ENCODE data around the gene F10. TPM values are rescaled to one million over a fixed set of nuclear protein-coding genes. Genes with fewer than 3 reads are reported as not detected.

Gene F10
- polyA plus RNA-seq, 1 experiment = 39.0 TPM

DNA sequence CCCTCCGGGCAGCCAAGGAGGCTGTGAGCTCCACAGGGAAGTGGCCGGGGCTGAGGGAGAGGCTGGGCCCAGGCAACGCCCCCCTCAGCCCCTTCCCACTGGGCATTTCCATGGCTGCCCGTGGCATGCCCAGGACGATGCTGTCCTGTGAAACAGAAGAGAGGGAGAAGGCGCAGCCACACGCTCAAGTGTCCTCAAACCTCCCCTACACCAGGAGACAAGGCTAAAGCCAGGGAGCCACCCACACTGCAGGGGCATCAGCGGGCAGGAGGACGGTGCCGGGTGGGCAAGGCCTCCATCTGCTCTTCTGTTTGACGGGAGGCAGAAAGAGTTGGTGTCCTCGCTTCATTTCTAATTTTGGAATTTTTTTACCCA lies 21.6 kb downstream of the F10 start:
- TF ChIP-seq, protein P1, sequence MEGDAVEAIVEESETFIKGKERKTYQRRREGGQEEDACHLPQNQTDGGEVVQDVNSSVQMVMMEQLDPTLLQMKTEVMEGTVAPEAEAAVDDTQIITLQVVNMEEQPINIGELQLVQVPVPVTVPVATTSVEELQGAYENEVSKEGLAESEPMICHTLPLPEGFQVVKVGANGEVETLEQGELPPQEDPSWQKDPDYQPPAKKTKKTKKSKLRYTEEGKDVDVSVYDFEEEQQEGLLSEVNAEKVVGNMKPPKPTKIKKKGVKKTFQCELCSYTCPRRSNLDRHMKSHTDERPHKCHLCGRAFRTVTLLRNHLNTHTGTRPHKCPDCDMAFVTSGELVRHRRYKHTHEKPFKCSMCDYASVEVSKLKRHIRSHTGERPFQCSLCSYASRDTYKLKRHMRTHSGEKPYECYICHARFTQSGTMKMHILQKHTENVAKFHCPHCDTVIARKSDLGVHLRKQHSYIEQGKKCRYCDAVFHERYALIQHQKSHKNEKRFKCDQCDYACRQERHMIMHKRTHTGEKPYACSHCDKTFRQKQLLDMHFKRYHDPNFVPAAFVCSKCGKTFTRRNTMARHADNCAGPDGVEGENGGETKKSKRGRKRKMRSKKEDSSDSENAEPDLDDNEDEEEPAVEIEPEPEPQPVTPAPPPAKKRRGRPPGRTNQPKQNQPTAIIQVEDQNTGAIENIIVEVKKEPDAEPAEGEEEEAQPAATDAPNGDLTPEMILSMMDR (IDR thresholded peaks at IDR 0.05; ENCODE audit: insufficient read depth, low read depth, low read length) = no peak

DNA sequence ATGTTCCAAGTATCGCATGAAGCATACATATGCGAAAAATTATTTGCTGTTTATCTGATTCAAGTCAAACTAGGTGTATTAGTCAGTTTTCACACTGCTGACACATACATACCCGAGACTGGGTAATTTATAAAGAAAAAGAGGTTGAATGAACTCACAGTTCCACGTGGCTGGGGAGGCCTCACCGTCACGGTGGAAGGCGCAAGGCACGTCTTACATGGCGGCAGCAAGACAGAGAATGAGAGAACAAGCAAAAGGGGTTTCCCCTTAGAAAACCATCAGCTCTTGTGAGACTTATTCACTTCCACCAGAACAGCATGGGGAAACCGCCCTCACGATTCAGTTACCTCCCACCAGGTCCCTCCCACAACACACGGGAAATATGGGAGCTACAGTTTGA lies 22.9 kb downstream of the F10 start:
- ChIA-PET CTCF (no interaction called here), POLR2A (no interaction called here)
- TF ChIP-seq, protein P1 (IDR thresholded peaks at IDR 0.05; ENCODE audit: insufficient read depth, low read depth, low read length) = no peak
- Histone ChIP-seq H3K4me3 (ENCODE audit: low read depth, low read length) (no peak overlapping the region), H3K36me3 (ENCODE audit: control insufficient read depth, insufficient read depth, low read length) (peaks cover 3% of the 10 kb centered on the region), H3K27me3 (ENCODE audit: control insufficient read depth, insufficient read depth, low read length) (no peaks in the 10 kb centered on the region)
- DNase-seq (ENCODE audit: low read depth) = no peak

More for the DNA sequence above, 21.6 kb downstream of the F10 start:
- Histone ChIP-seq H3K4me3 (ENCODE audit: low read depth, low read length) (no peak overlapping the region), H3K36me3 (ENCODE audit: control insufficient read depth, insufficient read depth, low read length) (peaks cover 4% of the 10 kb centered on the region), H3K27me3 (ENCODE audit: control insufficient read depth, insufficient read depth, low read length) (no peaks in the 10 kb centered on the region)
- DNase-seq (ENCODE audit: low read depth) = no peak
- CTCF ChIA-PET = no interaction called here
- POLR2A ChIA-PET = no interaction called here

DNA sequence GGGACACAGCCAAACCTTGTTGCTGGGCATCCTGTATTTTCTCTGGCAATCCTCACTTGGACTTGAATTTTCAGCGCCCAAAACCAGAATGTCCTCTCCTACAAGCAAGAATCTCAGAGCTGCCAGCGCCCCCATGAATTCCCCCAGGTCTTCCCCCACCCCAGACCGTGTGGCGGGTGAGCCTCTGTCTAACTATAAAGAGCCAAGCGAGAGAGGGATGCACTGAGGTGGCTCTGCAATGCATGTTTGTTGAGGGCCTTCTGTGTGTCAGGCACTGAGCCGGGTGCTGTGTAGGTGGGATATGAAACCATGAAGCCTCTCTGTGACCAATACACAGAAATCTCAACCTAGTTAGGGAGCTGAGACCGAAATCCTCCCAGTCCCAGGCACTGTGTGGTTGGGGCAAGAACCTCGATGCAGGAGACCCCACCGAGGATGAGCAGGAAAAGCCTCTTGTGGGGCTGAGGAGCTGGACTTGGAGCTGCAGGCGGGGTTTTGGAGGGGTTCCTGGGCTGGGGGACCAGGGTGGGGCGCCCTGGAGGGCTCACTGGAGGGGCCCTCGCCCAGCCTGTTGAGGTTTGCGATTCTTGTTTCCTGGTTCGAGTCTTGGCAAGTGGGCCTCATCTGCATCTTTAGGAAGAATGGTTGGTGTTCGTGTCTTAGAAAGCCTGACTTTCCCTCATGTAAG lies 23.5 kb downstream of the F10 start:
- Histone ChIP-seq H3K36me3 (ENCODE audit: control insufficient read depth, insufficient read depth, low read length) (no peaks in the 10 kb centered on the region; the same call in 1 of the 2 replicates), H3K27me3 (ENCODE audit: control insufficient read depth, insufficient read depth, low read length) (no peaks in the 10 kb centered on the region), H3K4me3 (ENCODE audit: low read depth, low read length) (no peak overlapping the region)
- ChIA-PET POLR2A (no interaction called here), CTCF (interaction anchor here (1.1 kb wide), 1 partner anchor 14 kb away, joined by 4 read pairs; no protein-coding TSS in a partner anchor)
- DNase-seq (ENCODE audit: low read depth) = no peak
- TF ChIP-seq, protein P1 (IDR thresholded peaks at IDR 0.05; ENCODE audit: insufficient read depth, low read depth, low read length) = no peak

DNA sequence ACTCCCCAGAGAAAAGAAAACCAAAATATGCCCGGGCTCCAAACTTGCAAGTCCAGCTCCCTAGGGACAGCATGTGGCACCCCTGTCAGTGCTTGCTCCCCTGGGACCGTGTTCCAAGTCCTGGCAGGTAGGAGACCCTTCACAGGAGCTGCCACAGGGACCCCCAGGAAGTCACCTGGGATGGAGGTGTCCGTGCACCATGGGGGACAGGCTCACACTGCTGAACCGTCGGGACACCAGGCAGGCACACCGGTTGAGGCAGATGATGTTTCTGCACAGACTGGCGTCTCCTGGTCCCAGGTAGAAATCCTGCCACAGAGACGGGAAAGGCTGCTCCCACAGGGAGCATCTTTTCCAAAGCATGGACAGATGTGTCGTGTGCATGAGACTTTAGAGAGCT lies 24.2 kb downstream of the F10 start:
- CTCF ChIA-PET = interaction anchor here (1.1 kb wide), 1 partner anchor 15 kb away, joined by 4 read pairs; no protein-coding TSS in a partner anchor
- Histone ChIP-seq H3K4me3 (ENCODE audit: low read depth, low read length) (no peak overlapping the region), H3K36me3 (ENCODE audit: control insufficient read depth, insufficient read depth, low read length) (no peaks in the 10 kb centered on the region), H3K27me3 (ENCODE audit: control insufficient read depth, insufficient read depth, low read length) (no peaks in the 10 kb centered on the region)
- no peak for DNase-seq (ENCODE audit: low read depth)
- TF ChIP-seq, protein P1 (IDR thresholded peaks at IDR 0.05; ENCODE audit: insufficient read depth, low read depth, low read length) = no peak
- POLR2A ChIA-PET = no interaction called here

DNA sequence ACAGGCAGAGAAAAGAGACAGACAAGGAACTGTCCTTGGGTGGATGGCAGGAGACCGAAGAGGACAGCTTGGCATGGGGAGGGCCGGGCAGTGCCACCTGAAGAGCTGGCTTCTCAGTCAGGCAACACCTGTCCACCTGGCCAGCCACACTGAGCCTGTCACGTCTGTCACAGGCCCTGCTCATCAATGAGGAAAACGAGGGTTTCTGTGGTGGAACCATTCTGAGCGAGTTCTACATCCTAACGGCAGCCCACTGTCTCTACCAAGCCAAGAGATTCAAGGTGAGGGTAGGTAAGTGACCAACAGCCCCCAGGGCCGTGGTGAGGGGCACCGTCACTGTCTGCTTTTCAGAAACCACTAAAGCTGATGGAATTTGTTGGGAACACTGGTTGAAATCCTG lies 24.6 kb downstream of the F10 start:
- DNase-seq (ENCODE audit: low read depth) = no peak
- H3K27me3 ChIP-seq (ENCODE audit: control insufficient read depth, insufficient read depth, low read length) = no peaks in the 10 kb centered on the region
- CTCF ChIA-PET = interaction anchor here (1.1 kb wide), 1 partner anchor 15 kb away, joined by 4 read pairs; no protein-coding TSS in a partner anchor
- TF ChIP-seq, protein P1 (IDR thresholded peaks at IDR 0.05; ENCODE audit: insufficient read depth, low read depth, low read length) = no peak
- H3K36me3 ChIP-seq (ENCODE audit: control insufficient read depth, insufficient read depth, low read length) = no peaks in the 10 kb centered on the region
- no peak overlapping the region for H3K4me3 ChIP-seq (ENCODE audit: low read depth, low read length)
- POLR2A ChIA-PET = no interaction called here

Data from BJ (cell line).